ENCODE data around the gene PTPRN2. TPM values are rescaled to one million over a fixed set of nuclear protein-coding genes. Genes with fewer than 3 reads are reported as not detected.

PTPRN2 gene
- total and polyA plus RNA-seq, 2 experiments from 2014 or later = 0.28 TPM; not detected in 1

- H3K9me3 ChIP-seq (ENCODE audit: low read depth) = no peaks in the 10 kb centered on the region
These were observed 713.3 kb downstream of the PTPRN2 start for GRCh38 chr7:157874208-157874816.

GRCh38 chr7:157873664-157874063 is 714.0 kb downstream of the PTPRN2 start:
- Histone ChIP-seq H3K27me3 (no peaks in the 10 kb centered on the region), H3K4me3 (no peak overlapping the region), H3K27ac (no peak overlapping the region), H3K36me3 (no peaks in the 10 kb centered on the region), H3K9me3 (ENCODE audit: low read depth) (peaks cover 3% of the 10 kb centered on the region), H3K4me1 (ENCODE audit: low read depth) (no peaks in the 10 kb centered on the region)
- TF ChIP-seq CTCF (IDR thresholded peaks at IDR 0.05; ENCODE audit: low read depth, low read length) = no peak
- DNase-seq (ENCODE audit: low read depth in 1 of 2, low spot score in 1 of 2) = no peak

More at GRCh38 chr7:157874208-157874816, 713.3 kb downstream of the PTPRN2 start:
- H3K36me3 ChIP-seq = no peaks in the 10 kb centered on the region
- TF ChIP-seq CTCF (IDR thresholded peaks at IDR 0.05; ENCODE audit: low read depth, low read length) = no peak
- H3K27me3 ChIP-seq = no peaks in the 10 kb centered on the region
- H3K4me3 ChIP-seq = no peak overlapping the region
- DNase-seq (ENCODE audit: low read depth in 1 of 2, low spot score in 1 of 2) = no peak
- H3K27ac ChIP-seq = no peak overlapping the region
- no peaks in the 10 kb centered on the region for H3K4me1 ChIP-seq (ENCODE audit: low read depth)

DNA sequence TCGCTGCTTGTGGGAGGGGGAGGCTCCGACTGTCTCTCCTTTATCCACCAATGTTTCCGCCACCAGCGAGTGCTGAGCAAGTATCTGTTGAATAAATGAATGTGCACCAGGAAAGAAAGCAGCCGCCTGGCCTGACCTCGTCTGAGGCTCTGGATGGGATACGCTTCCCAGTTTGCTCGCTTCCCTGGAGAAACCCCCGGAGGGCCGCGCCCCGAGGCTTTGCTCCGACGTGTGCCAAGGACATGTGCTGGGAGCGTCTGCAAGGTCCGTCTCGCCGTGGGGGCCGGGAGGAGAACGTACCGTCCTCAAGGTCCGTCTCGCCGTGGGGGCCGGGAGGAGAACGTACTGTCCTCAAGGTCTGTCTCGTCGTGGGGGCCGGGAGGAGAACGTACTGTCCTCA is 714.4 kb downstream of the PTPRN2 start:
- Histone ChIP-seq H3K4me1 (ENCODE audit: low read depth) (no peaks in the 10 kb centered on the region), H3K36me3 (no peaks in the 10 kb centered on the region), H3K9me3 (ENCODE audit: low read depth) (peaks cover 3% of the 10 kb centered on the region), H3K4me3 (no peak overlapping the region), H3K27ac (no peak overlapping the region), H3K27me3 (no peaks in the 10 kb centered on the region)
- no peak for TF ChIP-seq CTCF (IDR thresholded peaks at IDR 0.05; ENCODE audit: low read depth, low read length)
- no peak for DNase-seq (ENCODE audit: low read depth in 1 of 2, low spot score in 1 of 2)

DNA sequence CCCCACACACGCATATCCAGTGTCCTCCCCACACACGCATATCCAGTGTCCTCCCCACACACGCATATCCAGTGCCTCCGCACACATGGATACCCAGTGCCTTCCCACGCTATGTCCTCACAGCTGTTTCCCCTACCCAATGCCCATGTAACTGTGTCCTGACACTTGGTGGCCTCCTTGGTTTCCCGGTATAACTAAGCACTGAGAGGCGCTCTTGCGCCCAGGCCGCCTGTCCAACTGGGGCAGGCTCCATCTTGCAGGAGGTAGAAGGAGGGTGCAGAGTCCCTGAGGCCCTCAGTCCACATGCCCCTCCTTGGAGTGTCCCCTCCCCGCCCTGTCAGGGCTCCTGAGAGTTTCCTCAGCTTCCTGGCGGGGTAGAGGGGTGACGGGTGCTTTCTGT is 715.2 kb downstream of the PTPRN2 start:
- no peak overlapping the region for H3K27ac ChIP-seq
- no peak overlapping the region for H3K4me3 ChIP-seq
- TF ChIP-seq CTCF (IDR thresholded peaks at IDR 0.05; ENCODE audit: low read depth, low read length) = no peak
- peaks cover 3% of the 10 kb centered on the region for H3K9me3 ChIP-seq (ENCODE audit: low read depth)
- no peaks in the 10 kb centered on the region for H3K27me3 ChIP-seq
- H3K36me3 ChIP-seq = no peaks in the 10 kb centered on the region
- no peaks in the 10 kb centered on the region for H3K4me1 ChIP-seq (ENCODE audit: low read depth)
- DNase-seq (ENCODE audit: low read depth in 1 of 2, low spot score in 1 of 2) = no peak

DNA sequence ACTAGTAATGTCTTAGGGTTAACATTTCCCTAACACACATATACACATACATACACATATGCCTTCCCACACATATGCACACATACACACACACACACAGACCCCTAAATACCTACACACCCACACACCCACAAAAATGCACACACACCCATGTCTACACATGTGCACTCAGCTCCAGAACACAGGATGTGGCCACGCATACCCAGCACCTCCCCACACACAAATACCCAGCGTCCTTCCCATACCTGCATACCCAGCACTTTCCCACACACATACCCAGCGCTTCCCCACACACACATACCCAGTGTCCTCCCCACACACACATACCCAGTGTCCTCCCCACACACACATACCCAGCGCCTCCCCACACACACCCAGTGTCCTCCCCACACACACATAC is 715.9 kb downstream of the PTPRN2 start:
- no peak overlapping the region for H3K4me3 ChIP-seq
- no peak overlapping the region for H3K27ac ChIP-seq
- no peaks in the 10 kb centered on the region for H3K27me3 ChIP-seq
- no peak for DNase-seq (ENCODE audit: low read depth in 1 of 2, low spot score in 1 of 2)
- peaks cover 3% of the 10 kb centered on the region for H3K9me3 ChIP-seq (ENCODE audit: low read depth)
- no peak for TF ChIP-seq CTCF (IDR thresholded peaks at IDR 0.05; ENCODE audit: low read depth, low read length)
- H3K4me1 ChIP-seq (ENCODE audit: low read depth) = no peaks in the 10 kb centered on the region
- no peaks in the 10 kb centered on the region for H3K36me3 ChIP-seq

All from cardiac muscle cell (in vitro differentiated cells and primary cell).